Astrocyte of the hippocampus (primary cell): Measurements from ENCODE around the gene C2orf49.

Experiments
- DNase-seq: peaks from one replicate; pipeline ENCODE4 v3.0.0; 2011; ENCODE audit warnings: low read depth, low spot score

The C2orf49 gene

GRCh38 chr2:105362862-105363591 lies 25.7 kb downstream of the C2orf49 start:
- peak; percentile 5 for DNase-seq

GRCh38 chr2:105364436-105365139 lies 27.2 kb downstream of the C2orf49 start:
- DNase-seq, result no peak

GRCh38 chr2:105365206-105365605 lies 27.9 kb downstream of the C2orf49 start:
- no peak for DNase-seq

- no peak for DNase-seq
These were observed 31.5 kb downstream of the C2orf49 start for GRCh38 chr2:105368759-105369408.

GRCh38 chr2:105369777-105370690 lies 32.7 kb downstream of the C2orf49 start:
- peak; percentile 90 for DNase-seq

GRCh38 chr2:105371156-105371555 lies 33.8 kb downstream of the C2orf49 start:
- DNase-seq, result no peak

GRCh38 chr2:105371810-105372209 lies 34.5 kb downstream of the C2orf49 start:
- DNase-seq, result no peak

GRCh38 chr2:105373344-105373781 lies 36.0 kb downstream of the C2orf49 start:
- no peak for DNase-seq

GRCh38 chr2:105373895-105374401 lies 36.6 kb downstream of the C2orf49 start:
- DNase-seq, result no peak

GRCh38 chr2:105375001-105375561 lies 37.7 kb downstream of the C2orf49 start:
- DNase-seq, result no peak

- no peak for DNase-seq
These were observed 38.7 kb downstream of the C2orf49 start for GRCh38 chr2:105376010-105376409.

GRCh38 chr2:105376789-105377240 lies 39.5 kb downstream of the C2orf49 start:
- peak; percentile 79 for DNase-seq

GRCh38 chr2:105377871-105378270 lies 40.5 kb downstream of the C2orf49 start:
- no peak for DNase-seq

- no peak for DNase-seq
These were observed 41.0 kb downstream of the C2orf49 start for GRCh38 chr2:105378276-105378840.

- DNase-seq, result no peak
These were observed 41.6 kb downstream of the C2orf49 start for GRCh38 chr2:105378921-105379383.

GRCh38 chr2:105379741-105380186 lies 42.4 kb downstream of the C2orf49 start:
- no peak for DNase-seq

- no peak for DNase-seq
These were observed 43.2 kb downstream of the C2orf49 start for GRCh38 chr2:105380432-105381100.

GRCh38 chr2:105381101-105381668 lies 43.8 kb downstream of the C2orf49 start:
- DNase-seq, result no peak

GRCh38 chr2:105382177-105382576 lies 44.8 kb downstream of the C2orf49 start:
- no peak for DNase-seq
